Esophagus (tissue), 2 donors: Measurements from ENCODE around the gene BAG2. TPM values are rescaled to one million over a fixed set of nuclear protein-coding genes. Genes with fewer than 3 reads are reported as not detected.

ENCODE experiments used
- H3K27ac ChIP-seq, 2 donors: one replicate each; pipeline ENCODE4 v1.5.1; 2013; ENCODE audit warnings: low read depth in 2 of 2, mild to moderate bottlenecking in 2 of 2, inconsistent platforms in 1 of 2, low read length in 1 of 2, moderate library complexity in 1 of 2
- H3K27me3 ChIP-seq, 2 donors: one replicate each; pipeline ENCODE4 v1.6.1; 2013; ENCODE audit warnings: low read length in 2 of 2, control low read depth in 1 of 2, mild to moderate bottlenecking in 1 of 2; ENCODE audit not compliant: insufficient read depth in 2 of 2, control insufficient read depth in 1 of 2
- H3K36me3 ChIP-seq, 2 donors: one replicate each; pipeline ENCODE4 v1.6.1; 2013; ENCODE audit warnings: low read length in 1 of 2; ENCODE audit not compliant: control insufficient read depth in 2 of 2, insufficient read depth in 2 of 2
- H3K4me1 ChIP-seq, 2 donors: one replicate each; pipeline ENCODE4 v1.6.1; 2013; ENCODE audit warnings: low read length in 1 of 2; ENCODE audit not compliant: control insufficient read depth in 2 of 2, insufficient read depth in 2 of 2
- H3K4me3 ChIP-seq, 2 donors: one replicate each; pipeline ENCODE4 v1.5.1; 2013; ENCODE audit warnings: low read length in 2 of 2, mild to moderate bottlenecking in 2 of 2, low read depth in 1 of 2, moderate library complexity in 1 of 2
- H3K9me3 ChIP-seq, 2 donors: one replicate each; pipeline ENCODE4 v1.6.1; 2013; ENCODE audit warnings: mild to moderate bottlenecking in 2 of 2, low read depth in 1 of 2, low read length in 1 of 2, moderate library complexity in 1 of 2; ENCODE audit not compliant: control insufficient read depth in 2 of 2, insufficient read depth in 1 of 2
- WGBS, 2 donors: extraction: QIAGEN DNeasy Blood & Tissue Kit; methylation state at CpG; one replicate each; pipeline ENCODE4 v1.1.7; 2013; 5-methylcytosine and 5-hydroxymethylcytosine counted together
- polyA plus RNA-seq, 2 donors: library from polyadenylated mRNA; stranded (reverse); fragments of 200-250 nt; gene quantifications; one replicate each; pipeline ENCODE4 v1.2.3, GENCODE V29; 2013
- donor health status: healthy with polysubstance abuse.
- donor health status: Bipolar disorder and iron deficiency.

Gene BAG2
- polyA plus RNA-seq, 2 donors: 0.77 to 2.3 TPM

GRCh38 chr6:57173056-57173885 lies 1.1 kb downstream of the BAG2 start:
- Histone ChIP-seq H3K4me3 (peak overlapping the region; percentile 59 to 70), H3K36me3 (no peaks in the 10 kb centered on the region), H3K27me3 (no peaks in the 10 kb centered on the region), H3K4me1 (no peaks in the 10 kb centered on the region), H3K27ac (peak overlapping the region; percentile 87 to 92), H3K9me3 (no peaks in the 10 kb centered on the region)
- WGBS, 2 donors: 21 to 40% methylated on average over 19 of the region's 19 CpGs

DNA sequence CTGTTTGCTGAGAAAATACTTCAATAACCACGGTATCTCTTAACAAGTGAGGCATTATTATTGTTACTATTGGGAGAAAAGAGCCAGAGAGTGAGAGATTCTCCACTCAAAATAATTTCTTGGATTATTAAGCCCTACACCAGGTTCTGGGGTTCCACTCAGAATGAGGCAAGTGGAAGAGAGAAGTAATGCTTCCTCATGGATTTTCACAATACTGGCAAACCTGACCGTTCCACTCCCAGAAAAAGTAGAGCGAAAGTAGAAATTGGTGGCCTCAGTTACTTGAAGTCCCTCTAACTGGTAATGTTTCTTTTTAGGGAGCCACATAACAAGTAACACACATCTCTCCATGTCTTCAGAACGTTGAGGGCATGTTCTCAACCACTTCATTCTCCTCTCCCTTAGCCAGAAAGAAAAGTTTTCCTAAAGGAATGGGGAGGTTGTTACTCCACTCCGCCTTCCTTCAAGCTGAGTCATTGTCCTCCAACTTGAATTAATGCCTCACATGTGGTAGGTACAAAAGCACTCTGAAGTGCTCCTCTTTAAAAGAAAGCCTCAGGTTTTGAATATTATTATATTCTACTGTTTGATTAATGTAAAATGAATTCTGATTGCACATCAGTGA lies 1.9 kb downstream of the BAG2 start:
- H3K36me3 ChIP-seq: no peaks in the 10 kb centered on the region
- H3K4me3 ChIP-seq: peak overlapping the region in 1 of 2 donors; percentile 59
- H3K4me1 ChIP-seq: no peaks in the 10 kb centered on the region
- H3K9me3 ChIP-seq: no peaks in the 10 kb centered on the region
- peak overlapping the region in 1 of 2 donors; percentile 17 for H3K27ac ChIP-seq
- 65 to 66% methylated on average over 5 of the region's 5 CpGs for WGBS, 2 donors
- H3K27me3 ChIP-seq: no peaks in the 10 kb centered on the region

- H3K36me3 ChIP-seq: no peaks in the 10 kb centered on the region
- H3K27ac ChIP-seq: no peak overlapping the region
- 84 to 90% methylated on average over 3 of the region's 3 CpGs for WGBS, 2 donors
- H3K4me3 ChIP-seq: no peak overlapping the region
- no peaks in the 10 kb centered on the region for H3K27me3 ChIP-seq
- no peaks in the 10 kb centered on the region for H3K9me3 ChIP-seq
- no peaks in the 10 kb centered on the region for H3K4me1 ChIP-seq
Observed at GRCh38 chr6:57174511-57174907, 2.4 kb downstream of the BAG2 start.

DNA sequence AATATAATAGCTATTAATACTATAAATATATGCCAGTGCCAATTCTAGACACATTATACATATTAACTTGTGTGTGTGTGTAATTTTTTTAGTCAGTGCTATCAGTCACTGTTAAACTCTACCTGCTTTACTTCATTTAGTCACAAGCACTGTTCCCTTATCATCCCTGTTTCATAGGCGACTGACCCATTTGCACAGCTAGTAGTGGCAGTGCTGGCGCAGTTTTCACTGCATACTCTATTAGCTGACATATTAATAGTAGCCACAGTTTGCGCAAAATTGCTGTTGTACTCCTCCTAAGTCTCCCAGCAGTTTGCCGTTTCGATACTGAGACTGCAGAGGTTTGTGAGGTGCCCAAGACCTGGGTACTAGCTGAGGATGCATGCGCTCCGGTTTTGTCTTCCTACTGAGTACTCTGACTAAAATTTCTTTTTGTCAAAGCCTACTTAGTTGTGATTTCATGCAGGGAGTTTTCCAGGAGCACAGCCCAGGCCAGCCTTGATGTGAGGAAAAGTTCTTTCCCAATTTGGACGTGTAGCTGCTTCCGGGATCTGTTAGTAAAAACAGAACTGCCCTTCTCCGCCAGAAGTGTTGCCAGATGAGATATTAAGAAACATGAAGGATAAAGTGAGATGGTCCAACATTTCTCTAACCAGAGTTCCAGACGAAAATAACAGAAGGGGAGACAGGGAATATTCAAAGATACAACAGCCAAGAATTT lies 5.6 kb downstream of the BAG2 start:
- H3K36me3 ChIP-seq: no peaks in the 10 kb centered on the region
- H3K9me3 ChIP-seq: no peaks in the 10 kb centered on the region
- H3K27me3 ChIP-seq: no peaks in the 10 kb centered on the region
- H3K4me3 ChIP-seq: no peak overlapping the region
- 73 to 76% methylated on average over 11 of the region's 11 CpGs for WGBS, 2 donors
- no peaks in the 10 kb centered on the region for H3K4me1 ChIP-seq
- H3K27ac ChIP-seq: peak overlapping the region; percentile 30 to 81

DNA sequence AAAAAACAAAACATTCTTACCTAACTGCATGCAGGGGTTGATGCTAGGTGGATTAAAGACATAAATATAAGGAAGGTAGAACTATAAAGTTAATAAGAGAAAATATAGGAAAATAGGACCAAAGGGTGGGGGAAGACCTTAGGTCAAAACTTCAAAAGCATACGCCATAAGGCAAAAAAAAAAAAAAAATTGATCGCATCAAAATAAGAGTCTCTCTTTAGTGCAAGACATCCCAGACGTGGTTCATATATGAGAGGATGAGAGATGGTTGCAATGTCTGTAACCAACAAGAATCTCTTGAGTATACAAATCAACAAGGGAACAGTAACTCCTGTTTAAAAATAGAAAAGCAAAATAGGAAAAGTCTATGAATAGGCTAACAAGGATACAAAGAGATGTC lies 8.5 kb downstream of the BAG2 start:
- Histone ChIP-seq H3K27me3 (no peaks in the 10 kb centered on the region), H3K4me1 (no peaks in the 10 kb centered on the region), H3K27ac (no peak overlapping the region), H3K4me3 (no peak overlapping the region), H3K9me3 (no peaks in the 10 kb centered on the region), H3K36me3 (peaks cover 0 to 3% of the 10 kb centered on the region in 2 donors)
- 77 to 87% methylated on average over 3 of the region's 3 CpGs for WGBS, 2 donors

GRCh38 chr6:57182017-57182432 lies 9.9 kb downstream of the BAG2 start:
- H3K27me3 ChIP-seq: no peaks in the 10 kb centered on the region
- no peaks in the 10 kb centered on the region for H3K4me1 ChIP-seq
- WGBS, 2 donors: 76 to 90% methylated on average over 2 of the region's 2 CpGs
- H3K36me3 ChIP-seq: peaks cover 0 to 3% of the 10 kb centered on the region in 2 donors
- H3K27ac ChIP-seq: peak overlapping the region in 1 of 2 donors; percentile 7
- no peaks in the 10 kb centered on the region for H3K9me3 ChIP-seq
- H3K4me3 ChIP-seq: no peak overlapping the region

DNA sequence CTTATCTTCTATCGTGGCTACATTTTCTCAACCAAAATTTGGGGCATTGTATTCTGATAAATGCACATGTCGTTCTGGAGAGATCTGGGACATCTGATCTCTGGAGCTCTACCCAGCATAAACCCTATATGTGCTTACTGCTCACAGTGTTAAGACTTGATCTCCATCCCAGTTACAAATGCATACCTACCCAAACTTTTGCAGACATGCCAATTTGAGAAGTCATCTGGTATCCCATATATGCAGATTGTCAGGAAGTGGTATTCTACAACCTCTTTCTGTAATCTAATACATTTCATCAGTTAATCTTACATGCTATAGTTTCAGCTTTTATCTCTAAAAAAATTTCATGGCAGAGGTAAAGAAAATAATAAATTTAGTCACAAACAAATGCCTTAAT lies 11.2 kb downstream of the BAG2 start:
- H3K4me3 ChIP-seq: no peak overlapping the region
- no peaks in the 10 kb centered on the region for H3K9me3 ChIP-seq
- no peak overlapping the region for H3K27ac ChIP-seq
- no peaks in the 10 kb centered on the region for H3K27me3 ChIP-seq
- H3K36me3 ChIP-seq: peaks cover 0 to 3% of the 10 kb centered on the region in 2 donors
- H3K4me1 ChIP-seq: no peaks in the 10 kb centered on the region
- 80 to 90% methylated on average over 2 of the region's 2 CpGs for WGBS, 2 donors

GRCh38 chr6:57190140-57190539 lies 18.0 kb downstream of the BAG2 start:
- Histone ChIP-seq H3K27me3 (no peaks in the 10 kb centered on the region), H3K4me1 (no peaks in the 10 kb centered on the region), H3K36me3 (no peaks in the 10 kb centered on the region), H3K9me3 (no peaks in the 10 kb centered on the region), H3K27ac (no peak overlapping the region), H3K4me3 (no peak overlapping the region)
- WGBS, 2 donors: 67 to 72% methylated on average over 2 of the region's 2 CpGs

DNA sequence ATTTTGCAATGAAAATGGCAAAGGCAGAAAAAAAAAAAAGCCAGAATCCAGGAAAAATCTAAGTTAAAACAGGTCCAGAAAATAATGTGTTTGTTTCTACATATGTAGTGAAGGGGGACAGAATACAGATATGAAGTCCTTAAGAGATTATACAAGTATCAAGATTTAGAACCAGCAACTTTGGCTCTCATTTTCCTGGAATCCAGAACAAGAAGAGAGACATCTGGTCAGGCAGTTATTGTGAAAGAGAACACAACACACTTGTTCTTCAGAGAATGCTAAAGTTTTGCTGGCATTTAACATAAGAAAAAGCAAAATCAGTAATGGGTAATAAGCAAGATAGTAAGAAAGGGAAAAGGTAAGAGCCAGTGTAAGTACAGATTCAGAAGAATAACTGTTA lies 21.1 kb downstream of the BAG2 start:
- no peak overlapping the region for H3K27ac ChIP-seq
- no peaks in the 10 kb centered on the region for H3K4me1 ChIP-seq
- no peaks in the 10 kb centered on the region for H3K9me3 ChIP-seq
- no peaks in the 10 kb centered on the region for H3K27me3 ChIP-seq
- no peaks in the 10 kb centered on the region for H3K36me3 ChIP-seq
- H3K4me3 ChIP-seq: no peak overlapping the region
